Activated T-helper 9 cell treated with anti-CD3 and anti-CD28 coated beads, Interleukin-2, amount 50 U/mL, for 16 hours (primary cell): Measurements from ENCODE around the gene ANKRD11.

Experiments used
- DNase-seq: peaks from one replicate; pipeline ENCODE4 v3.0.0-alpha.2; 2020; ENCODE audit warnings: low read depth

The ANKRD11 gene

GRCh38 chr16:89232107-89232506, 258.3 kb downstream of the ANKRD11 start:
- no peak for DNase-seq

- no peak for DNase-seq
These were observed 260.1 kb downstream of the ANKRD11 start for GRCh38 chr16:89230255-89230654.

GRCh38 chr16:89224665-89225064, 265.7 kb downstream of the ANKRD11 start:
- no peak for DNase-seq

- no peak for DNase-seq
These were observed 267.4 kb downstream of the ANKRD11 start for GRCh38 chr16:89222931-89223330.

GRCh38 chr16:89221604-89222003, 268.8 kb downstream of the ANKRD11 start:
- no peak for DNase-seq

- DNase-seq = no peak
These were observed 271.0 kb downstream of the ANKRD11 start for GRCh38 chr16:89219365-89219764.
